Dermis microvascular lymphatic vessel endothelial cell (primary cell): Measurements from ENCODE around the gene KLC4. TPM values are rescaled to one million over a fixed set of nuclear protein-coding genes. Genes with fewer than 3 reads are reported as not detected.
A peak's percentile ranks its signal among the peaks of the same experiment; 100 is the strongest.
"Not testable (repeated sequence)": the region's sequence is repeated elsewhere in the genome, so short reads cannot be mapped to it uniquely, and the experiment has no call there.

ENCODE experiments used
- DNase-seq, 2 donors: peaks; one replicate each; pipeline versions ENCODE4 v3.0.0 to v3.0.0-alpha.2; 2010; ENCODE audit warnings: low read depth in 2 of 2
- total RNA-seq: library from RNA; depleted of rRNA; stranded (reverse); fragments of >200 nt; gene quantifications from 2 replicates; pipeline ENCODE4 v1.2.1, GENCODE V29; 2014

The KLC4 gene
- total RNA-seq, 1 donor from 2014 or later = 14.2 TPM

GRCh38 chr6:43091436-43091991 is 32.1 kb downstream of the KLC4 start:
- DNase-seq = no peak

GRCh38 chr6:43092635-43093034 is 33.2 kb downstream of the KLC4 start:
- DNase-seq = no peak

GRCh38 chr6:43093436-43094289 is 34.2 kb downstream of the KLC4 start:
- DNase-seq = no peak

GRCh38 chr6:43095939-43096338 is 36.5 kb downstream of the KLC4 start:
- DNase-seq = no peak

GRCh38 chr6:43096451-43097097 is 37.1 kb downstream of the KLC4 start:
- DNase-seq = peak in 1 of 2 donors; percentile 23

- no peak for DNase-seq
Measured at GRCh38 chr6:43097098-43097489, 37.7 kb downstream of the KLC4 start.

- no peak for DNase-seq
Measured at GRCh38 chr6:43097502-43097901, 38.1 kb downstream of the KLC4 start.

- DNase-seq = no peak
Measured at GRCh38 chr6:43101497-43101896, 42.1 kb downstream of the KLC4 start.

GRCh38 chr6:43103253-43103876 is 43.9 kb downstream of the KLC4 start:
- DNase-seq = no peak

GRCh38 chr6:43105538-43106222 is 46.2 kb downstream of the KLC4 start:
- no peak for DNase-seq

- DNase-seq = no peak
Measured at GRCh38 chr6:43107344-43108062, 48.1 kb downstream of the KLC4 start.

- no peak for DNase-seq
Measured at GRCh38 chr6:43113431-43114260, 54.2 kb downstream of the KLC4 start.

GRCh38 chr6:43115365-43115764 is 55.9 kb downstream of the KLC4 start:
- DNase-seq = no peak

- DNase-seq = not testable (repeated sequence)
Measured at GRCh38 chr6:43117466-43117865, 58.0 kb downstream of the KLC4 start.

GRCh38 chr6:43119482-43119881 is 60.1 kb downstream of the KLC4 start:
- no peak for DNase-seq

- DNase-seq = no peak
Measured at GRCh38 chr6:43120101-43120763, 60.8 kb downstream of the KLC4 start.

- DNase-seq = no peak
Measured at GRCh38 chr6:43120944-43121913, 61.8 kb downstream of the KLC4 start.

GRCh38 chr6:43122146-43122545 is 62.7 kb downstream of the KLC4 start:
- no peak for DNase-seq
